HG02981 (cell line): ENCODE measurements around the gene KLC4.
A peak's percentile ranks its signal among the peaks of the same experiment; 100 is the strongest.
"Not testable (repeated sequence)": the region's sequence is repeated elsewhere in the genome, so short reads cannot be mapped to it uniquely, and the experiment has no call there.

ENCODE experiments used
- ATAC-seq: cut with Tn5 transposase; IDR thresholded peaks from one replicate; pipeline ENCODE4 v1.9.1; 2021; ENCODE audit warnings: mild to moderate bottlenecking, moderate library complexity; ENCODE audit not compliant: unreplicated experiment

KLC4 gene

DNA sequence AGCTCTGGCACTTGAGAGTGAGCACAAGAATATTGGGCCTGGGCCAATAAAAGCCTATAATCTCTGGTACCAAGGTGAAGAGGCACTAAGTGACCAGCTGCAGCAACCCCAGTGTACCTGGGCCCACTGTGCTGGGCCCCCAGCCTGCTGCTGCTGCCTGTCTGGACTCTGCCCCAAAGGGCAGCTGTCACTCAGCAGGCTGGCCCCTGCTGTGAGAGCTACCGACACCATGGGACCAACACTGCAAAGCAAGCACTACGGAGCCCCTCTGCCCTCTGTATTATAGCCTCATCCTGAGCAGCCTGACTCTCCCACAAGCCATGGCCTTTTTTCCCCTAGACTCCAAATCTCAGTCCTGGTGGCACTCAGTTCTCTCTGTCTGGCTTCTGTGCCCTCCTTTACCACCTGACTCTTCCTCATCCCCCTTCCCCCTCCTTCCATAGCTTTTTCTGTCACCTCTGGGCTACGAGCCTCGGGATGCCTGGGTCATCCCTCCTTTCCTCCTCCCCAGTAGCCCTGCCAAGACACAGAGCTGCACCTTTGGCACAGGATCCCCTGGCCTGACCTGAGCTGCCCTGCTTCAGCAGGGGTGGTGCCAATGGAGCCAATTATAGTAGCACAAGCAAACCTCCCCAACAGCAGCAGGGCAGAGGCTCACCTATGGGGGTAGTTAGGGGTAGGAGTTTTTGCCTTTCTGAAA is 23.8 kb upstream of the KLC4 start:
- no peak for ATAC-seq

DNA sequence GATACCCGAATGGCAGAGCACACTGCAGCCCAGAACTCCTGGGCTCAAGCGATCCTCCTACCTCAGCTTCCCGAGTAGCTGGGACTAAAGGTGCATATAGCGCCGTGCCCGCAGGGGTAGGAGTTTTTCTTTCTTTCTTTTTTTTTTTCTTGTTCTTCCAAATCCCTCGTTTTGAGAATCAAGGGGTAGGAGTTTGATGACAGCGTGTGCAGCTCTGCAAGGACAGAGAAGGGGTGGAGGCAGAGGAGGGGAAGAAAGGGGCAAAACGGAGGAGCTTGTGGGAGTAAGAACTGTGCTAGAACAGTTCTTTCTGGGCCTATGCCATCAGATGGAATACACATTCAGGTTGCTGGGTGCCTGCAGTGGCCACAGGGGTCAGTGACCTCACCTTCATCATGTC is 22.7 kb upstream of the KLC4 start:
- no peak for ATAC-seq

DNA sequence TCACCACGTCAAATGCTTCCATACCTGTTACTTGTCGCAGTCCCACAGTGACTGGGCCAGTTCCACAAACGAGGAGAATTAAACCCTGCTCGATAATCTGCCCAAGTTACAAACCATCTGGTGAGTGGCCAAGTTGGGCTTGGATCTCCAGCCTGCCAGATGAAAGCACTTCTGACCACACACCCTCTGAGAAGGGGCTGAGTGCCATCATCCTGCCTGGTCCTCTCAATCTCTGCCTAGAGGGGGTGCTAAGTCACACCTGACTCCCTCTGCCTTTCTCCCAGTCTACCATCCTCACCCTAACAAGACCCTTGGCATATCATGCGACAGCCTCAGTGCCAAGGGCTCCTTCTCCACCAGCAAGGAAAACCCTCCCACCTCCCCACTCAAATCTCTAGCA is 22.2 kb upstream of the KLC4 start:
- ATAC-seq: no peak

DNA sequence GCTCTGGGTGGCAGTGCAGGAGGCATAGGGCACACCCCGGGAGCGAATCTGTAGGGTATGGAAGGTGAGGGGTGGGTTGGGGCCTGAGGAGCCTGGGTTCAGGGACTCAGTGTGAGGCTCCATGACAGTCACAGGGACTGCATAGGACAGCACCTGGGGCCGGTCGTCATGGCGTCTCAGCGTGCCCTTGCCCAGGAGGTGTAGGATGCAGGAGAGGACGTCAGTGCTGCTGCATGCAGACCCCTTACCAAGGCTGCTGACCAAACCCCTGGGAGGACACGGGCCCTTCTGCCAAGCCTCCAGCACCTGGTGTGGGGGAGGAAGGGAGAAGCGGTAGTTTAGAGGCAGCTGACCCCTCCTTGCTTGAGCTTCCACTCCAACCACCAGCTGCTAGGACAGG is 21.7 kb upstream of the KLC4 start:
- no peak for ATAC-seq

DNA sequence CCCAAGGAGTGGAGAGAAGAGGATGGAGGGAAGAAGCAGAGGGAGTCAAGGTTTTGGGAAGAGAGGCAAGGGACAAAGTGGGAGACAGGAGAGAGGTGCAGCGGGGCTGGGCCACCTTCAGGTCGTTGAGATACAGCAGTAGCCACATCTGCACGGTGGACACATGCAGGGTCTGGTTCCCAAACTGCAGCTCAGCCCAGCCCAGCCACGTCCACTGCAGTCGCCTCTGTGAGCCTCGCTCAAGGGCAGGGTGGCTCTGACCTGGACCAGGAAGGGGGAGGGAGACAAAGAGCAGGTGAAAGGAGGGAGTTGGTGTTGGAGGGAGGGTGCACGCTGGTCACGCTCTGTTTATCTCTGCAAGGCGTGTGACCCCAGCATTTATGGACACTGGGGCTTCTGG is 20.7 kb upstream of the KLC4 start:
- no peak for ATAC-seq

DNA sequence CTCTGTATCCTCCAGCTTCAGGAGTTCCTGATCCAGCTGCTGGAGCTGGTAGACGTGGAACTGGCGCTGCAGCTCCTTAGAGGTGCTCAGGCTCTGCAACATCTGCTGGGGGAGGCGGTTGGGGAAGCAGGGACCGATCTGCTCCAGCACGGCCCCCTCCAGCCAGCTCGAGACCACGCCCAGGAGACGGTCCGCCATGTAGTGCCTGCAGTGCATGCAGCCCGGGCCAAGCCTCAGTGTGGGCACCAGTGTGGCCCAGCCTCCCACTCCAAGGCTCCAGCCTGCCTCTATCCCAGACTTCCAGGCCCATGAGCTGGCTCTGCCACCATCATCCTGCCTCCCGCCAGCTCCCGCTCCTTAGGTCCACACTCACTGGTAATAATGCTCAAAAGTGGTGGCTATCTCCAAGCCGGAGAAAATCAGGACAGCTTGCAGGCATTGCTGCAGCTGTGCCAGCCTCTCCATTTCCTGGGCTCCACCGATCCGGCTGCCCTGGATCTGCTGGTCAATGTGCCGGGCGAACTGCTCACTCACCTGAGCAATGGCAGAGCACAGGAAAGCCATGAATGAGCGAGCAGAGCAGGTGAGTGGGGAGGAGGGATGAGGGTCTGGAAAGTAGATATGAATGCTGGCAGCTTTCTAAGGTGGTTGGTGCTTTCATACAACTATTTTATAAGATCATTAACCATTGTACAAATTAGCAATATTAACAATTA is 18.7 kb upstream of the KLC4 start:
- ATAC-seq: no peak

DNA sequence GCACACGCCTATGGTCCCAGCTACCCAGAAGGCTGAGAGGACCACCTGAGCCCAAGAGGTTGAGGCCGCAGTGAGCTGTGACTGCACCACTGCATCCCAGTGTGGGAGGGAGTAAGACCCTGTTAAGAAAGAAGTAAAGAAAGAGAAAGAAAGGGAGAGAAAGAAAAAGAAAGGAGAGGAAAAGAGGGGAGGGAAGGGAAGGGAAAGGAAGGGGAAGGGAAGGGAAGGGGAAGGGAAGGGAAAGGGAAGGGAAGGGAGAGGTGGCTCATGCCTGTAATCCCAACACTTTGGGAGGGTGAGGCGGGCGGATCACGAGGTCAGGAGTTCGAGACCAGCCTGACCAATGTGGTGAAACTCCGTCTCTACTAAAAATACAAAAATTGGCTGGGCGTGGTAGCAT is 18.0 kb upstream of the KLC4 start:
- not testable (repeated sequence) for ATAC-seq

DNA sequence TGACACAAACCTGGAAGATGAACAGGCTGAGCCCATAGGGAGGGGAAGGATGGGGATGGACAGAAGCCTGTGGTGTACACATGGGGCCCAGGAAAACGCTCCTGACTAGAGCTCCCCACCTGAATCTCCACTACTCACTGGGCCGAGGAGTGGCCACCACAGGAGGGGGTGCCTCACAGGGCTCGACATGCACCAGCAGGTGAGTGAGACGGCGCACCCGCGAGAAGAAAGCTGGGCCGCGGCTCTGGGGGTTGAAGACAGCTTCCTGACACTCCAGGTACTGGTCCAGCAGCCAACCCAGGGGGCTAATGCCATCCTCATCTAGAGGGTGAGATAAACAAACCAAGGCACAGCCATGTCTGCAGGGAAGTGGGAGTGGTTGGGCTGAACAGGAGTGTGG is 16.1 kb upstream of the KLC4 start:
- no peak for ATAC-seq

DNA sequence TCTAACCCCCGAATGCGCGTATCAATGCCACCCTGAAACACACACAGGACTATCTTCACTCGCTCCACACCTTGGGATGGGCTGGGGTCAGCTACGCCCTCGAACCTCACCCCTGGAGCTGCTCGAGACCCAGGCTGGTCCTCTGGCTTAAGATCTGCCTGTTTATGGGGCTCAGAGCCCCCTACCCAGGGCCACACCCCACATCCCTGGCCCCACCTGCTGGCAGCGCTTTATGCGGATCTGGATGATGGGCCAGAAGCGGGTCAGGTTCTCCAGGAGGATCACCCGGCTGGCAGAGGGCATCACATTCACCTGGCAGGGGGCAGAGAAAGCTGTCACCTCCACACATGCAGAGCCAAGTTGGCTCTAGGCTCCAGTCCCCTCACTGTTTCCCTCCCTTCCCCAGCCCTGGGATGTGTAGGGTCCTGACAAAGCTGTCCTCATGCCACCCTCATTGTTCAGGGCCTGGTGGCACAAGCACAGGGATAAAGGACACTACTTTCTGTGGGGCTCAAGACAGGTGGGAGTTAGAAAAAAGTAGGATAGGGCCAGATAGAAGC is 14.0 kb upstream of the KLC4 start:
- ATAC-seq: no peak

DNA sequence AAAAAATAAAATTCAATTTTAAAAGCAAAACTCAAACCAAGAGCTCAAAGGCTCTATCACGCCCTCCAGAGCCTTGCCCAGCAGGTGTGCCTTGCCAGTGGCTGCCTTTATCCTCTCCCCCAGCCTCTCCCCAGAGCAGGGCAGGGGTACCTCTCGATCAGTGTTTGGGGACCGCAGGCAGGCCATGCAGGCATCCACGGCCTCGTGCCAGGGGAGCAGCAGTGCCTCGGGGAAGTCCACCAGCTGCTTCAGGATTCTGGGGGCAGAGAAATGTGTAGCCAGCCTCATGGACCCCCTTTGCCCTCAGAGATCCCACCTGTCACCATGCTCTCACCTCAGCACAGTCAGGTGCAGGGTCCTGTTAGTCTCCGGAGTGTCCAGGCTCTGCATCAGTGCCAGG is 11.4 kb upstream of the KLC4 start:
- ATAC-seq: no peak

DNA sequence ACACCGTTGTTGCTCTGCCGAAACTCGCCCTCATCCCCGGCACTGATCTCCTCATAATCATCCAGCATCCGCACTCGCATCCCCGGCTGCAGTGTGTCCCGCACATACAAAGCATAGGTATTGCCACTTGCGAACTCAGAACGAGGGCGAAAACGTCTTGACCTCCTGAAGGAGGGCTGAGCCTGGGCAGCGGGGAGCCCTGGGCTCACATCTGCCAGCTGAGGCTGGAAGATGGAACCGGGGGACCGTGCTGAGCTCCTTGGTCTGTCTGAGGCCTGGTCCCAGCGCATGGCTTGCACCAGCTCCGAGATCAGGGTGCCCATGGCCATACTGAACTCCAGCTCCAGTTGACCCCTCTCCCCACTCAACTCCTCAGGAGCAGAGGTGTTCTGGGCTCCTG is 8.4 kb upstream of the KLC4 start:
- ATAC-seq: no peak

DNA sequence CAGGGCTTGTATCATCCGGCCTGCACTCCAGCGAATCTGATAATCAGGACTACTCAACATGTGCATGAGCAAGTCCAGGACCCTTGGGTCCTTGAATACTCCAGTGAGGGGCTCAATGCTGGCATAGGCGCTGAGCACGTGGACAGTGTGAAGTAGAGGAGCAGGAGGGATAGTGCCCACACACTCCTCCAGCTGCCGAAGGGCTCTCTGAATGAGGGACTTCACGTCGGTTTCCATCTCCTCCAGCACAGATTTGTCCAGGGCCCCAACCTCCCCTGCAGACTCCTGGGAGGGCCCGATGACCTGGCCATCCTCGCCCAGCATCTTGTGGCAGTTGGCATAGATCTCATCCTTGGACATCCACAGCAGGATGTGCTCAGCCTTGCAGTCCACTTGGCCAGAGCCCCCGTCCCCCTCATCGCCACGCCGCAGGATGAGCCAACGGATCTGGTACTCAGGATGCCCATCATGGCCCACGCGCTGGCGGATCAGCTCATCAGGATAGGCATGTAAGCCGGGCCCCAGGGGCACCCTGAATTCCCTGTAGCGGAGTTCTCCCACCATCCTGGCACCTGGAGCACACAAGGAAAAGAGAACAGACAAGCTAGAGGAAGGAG is 7.1 kb upstream of the KLC4 start:
- no peak for ATAC-seq

DNA sequence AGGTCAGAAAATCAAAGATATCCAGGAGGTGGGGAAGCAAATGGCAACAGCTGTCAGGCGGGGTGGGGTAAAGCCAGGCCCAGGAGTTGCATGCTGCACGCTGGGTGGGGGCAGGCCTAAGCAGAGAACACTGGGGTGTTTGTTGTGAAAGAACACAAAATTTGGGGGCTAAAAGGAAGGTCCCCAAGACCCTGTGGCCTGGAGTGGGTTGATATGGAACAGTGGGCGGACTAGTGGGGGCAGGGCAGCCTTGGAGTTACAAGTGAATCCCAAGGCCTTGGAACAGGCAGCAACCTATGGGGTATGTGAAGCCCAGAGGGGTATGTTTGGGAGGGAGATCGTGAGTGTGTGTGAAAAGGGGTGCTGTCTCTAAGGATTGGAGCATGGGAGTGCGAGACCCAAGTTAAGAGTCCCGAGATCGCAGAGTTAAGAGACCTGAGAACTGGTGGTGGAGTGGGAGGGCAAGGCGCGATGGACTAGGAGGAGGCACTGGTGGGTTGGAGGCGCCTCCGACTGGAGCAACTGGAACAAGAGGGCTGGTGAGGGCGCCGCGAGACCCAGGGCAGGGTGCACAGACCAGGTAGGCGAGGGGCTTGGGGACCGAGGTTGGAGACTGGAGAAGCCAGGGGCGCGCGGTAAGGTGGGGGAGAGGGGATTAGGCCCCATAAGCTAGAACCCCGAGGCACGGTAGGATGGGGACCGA is 6.4 kb upstream of the KLC4 start:
- peak; percentile 14 for ATAC-seq

DNA sequence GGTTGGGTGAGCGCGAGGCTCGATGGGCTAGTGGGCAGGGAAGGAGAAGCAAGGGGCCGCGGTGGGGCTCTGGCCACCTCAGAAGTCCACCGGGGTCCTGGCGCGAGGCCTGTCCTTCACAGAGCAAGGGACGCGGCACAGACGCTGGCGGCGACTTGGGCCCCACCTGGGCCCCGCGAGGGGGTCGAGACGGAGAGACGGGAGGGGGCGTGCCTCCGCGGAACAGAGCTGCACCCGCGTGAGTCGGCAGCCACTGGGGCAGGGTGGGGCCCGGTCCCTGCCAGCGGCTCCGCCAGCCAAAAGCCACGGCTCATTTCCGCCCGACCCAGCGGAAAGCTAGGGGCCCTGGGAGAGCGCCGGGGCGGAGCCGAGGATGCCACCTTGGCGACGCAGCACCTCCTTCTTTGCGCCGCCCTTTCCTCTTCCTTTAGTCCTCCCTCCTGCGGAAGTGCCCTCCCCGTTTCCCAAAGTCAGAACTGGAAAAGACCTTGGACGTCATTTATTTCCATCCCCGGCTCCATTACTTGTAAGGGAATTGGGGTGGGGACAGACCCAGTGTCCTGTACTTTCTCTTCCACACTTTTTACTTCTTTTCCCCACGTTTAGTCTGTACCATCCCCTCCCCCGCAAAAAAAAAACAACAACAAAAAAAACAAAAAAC is 5.8 kb upstream of the KLC4 start, which contains the start of gene CUL7:
Gene CUL7 (minus strand): TSS at position 307 of the 661 bp plus-strand sequence. CDS start 1,063 bp downstream, outside the sequence.
- peak; percentile 90 for ATAC-seq

DNA sequence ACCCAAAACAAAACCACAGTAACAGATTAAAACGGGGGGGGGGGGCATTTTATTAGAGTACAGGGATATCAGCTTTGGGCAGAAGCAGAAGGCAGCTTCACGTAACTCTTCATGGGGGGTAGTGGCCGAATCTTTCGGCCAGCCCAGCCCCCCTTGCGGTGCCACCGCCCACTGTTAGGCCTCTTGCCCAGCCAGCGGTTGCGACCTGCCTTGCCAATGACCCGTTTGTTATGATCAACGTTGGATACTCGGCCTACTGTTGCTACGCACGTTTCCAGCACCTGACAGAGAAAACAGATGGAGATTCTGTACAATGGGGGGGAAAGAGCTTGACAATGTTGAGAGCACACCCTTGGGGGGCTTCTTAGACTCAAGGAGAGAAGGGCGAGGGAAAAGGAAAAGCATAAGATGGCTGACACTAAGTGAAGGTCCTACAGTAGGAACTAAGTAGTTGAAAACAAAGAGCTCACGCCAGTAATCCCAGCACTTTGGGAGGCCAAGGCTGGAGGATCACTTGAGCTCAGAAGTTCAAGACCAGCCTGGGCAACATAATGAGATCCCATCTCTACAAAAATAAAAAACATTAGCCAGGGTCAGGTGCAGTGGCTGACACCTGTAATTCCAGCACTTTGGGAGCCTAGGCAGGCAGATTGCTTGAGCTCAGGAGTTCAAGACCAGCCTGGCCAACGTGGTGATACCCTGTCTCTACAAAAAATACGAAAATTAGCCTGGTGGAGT is 5.1 kb upstream of the KLC4 start:
- no peak for ATAC-seq

DNA sequence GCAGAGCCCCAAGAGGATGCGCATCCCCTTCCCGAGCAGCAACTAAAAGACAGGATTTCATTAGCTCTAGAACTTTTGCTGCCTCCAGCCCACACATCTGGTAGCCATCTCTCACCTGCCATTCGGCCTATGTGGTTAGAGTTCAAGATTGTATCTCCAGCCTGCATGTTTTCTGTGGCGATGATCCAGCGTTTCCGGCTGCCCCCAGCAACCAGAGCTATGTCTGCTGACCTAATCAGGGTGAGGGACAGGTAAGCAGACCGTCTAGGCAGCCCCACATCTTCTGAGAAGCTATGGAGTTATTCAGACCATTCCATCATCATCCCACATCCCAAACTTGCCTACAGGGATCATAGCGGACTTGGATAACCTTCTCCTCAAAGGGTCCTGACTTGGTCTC is 3.5 kb upstream of the KLC4 start:
- ATAC-seq: no peak

DNA sequence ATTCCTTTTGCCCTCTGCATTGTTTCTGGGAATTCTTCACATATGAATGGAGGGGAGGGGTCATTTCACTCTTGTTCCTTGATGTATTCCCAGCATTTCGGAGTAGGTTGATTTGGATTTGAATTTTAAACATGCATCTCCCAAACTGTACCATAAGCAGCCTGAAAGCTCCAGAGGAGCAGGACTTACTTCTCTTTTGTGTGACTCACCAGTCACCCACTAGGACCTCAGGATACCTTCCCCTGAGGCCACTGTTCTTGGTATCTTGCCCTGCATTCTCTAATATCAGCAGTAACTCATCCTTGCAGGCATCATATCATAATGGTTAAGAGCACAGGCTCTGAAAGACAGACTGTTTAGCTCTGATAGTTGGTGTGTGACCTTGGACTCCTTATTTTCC is 900 bp upstream of the KLC4 start:
- no peak for ATAC-seq

DNA sequence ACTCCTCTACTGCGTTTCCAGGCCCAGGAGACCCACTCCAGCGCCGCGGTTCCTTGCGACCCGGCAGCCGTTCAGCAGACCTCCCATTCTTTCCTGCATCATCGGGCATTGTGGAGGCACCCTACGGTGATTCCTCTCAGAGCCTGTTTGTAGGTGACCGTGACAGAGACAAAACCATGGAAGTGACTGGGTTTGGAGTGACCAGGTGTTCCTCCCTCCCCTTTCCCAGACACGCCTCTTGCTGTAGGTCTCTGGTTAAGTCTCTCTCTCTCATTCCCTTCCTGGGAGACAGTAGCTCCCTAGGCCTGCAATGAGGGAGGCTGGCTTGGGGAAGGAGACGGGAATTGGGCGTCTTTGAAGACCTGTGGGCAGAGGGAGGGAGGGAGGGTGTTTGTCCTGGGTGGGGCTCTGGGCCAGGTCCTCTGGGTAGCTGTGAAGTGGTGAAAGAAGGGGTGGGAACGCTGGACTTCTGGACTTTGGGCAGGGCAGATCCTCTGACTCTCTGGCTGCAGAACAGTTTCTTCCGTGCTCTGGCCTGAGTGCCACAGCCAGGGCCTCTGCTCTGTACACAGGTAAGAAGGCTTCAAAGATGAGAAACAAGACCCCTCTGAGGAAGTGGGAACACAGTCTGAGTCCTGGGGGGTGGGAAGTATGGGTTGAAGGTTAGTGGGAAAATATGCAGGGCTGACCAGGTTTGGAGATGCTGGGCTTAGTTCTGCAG is 763 bp downstream of the KLC4 start:
- no peak for ATAC-seq
